ENCODE results near the gene SKP2.

Gene SKP2

DNA sequence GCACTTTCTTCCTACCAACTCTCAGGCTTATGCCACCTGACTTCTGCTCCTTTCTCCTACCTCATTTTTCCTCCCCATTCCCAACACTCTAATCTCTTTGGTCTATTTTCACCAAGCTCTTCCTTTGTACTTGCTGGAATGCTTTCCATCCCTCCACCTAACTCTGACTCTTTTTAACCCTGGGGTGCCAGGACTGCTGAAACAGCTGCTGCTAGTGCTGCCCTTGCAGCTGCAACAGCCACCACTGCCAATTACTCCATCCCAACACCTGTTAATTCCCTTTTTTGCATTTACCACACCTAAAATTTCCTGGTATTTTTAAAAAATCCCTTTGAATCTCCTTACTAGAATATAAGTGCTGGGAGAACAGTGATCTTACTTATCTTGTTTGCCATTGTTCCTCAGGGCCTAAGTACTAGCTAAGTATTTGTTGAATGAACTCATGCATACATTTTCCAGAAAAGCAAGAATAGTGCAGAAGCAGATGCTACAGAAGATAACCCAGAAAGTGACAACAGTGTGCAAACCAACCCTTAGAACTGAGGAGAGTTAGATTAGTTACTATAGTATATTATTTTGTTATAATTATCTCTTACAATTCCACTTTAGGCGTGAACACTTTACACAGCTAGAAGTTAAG lies 78.4 kb downstream of the SKP2 start:
- TF ChIP-seq, protein P1, sequence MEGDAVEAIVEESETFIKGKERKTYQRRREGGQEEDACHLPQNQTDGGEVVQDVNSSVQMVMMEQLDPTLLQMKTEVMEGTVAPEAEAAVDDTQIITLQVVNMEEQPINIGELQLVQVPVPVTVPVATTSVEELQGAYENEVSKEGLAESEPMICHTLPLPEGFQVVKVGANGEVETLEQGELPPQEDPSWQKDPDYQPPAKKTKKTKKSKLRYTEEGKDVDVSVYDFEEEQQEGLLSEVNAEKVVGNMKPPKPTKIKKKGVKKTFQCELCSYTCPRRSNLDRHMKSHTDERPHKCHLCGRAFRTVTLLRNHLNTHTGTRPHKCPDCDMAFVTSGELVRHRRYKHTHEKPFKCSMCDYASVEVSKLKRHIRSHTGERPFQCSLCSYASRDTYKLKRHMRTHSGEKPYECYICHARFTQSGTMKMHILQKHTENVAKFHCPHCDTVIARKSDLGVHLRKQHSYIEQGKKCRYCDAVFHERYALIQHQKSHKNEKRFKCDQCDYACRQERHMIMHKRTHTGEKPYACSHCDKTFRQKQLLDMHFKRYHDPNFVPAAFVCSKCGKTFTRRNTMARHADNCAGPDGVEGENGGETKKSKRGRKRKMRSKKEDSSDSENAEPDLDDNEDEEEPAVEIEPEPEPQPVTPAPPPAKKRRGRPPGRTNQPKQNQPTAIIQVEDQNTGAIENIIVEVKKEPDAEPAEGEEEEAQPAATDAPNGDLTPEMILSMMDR (IDR thresholded peaks at IDR 0.05) = no peak
- no peaks in the 10 kb centered on the region for H3K27me3 ChIP-seq
- no peaks in the 10 kb centered on the region for H3K9me3 ChIP-seq
- no peak overlapping the region for H3K27ac ChIP-seq
- H3K4me3 ChIP-seq (ENCODE audit: low read depth in 1 of 2, low read length in 1 of 2) = no peak overlapping the region
- H3K36me3 ChIP-seq = no peaks in the 10 kb centered on the region
- H3K4me1 ChIP-seq (ENCODE audit: control insufficient read depth in 1 of 2, insufficient read depth in 1 of 2, low read depth in 1 of 2, low read length in 1 of 2) = no peaks in the 10 kb centered on the region

DNA sequence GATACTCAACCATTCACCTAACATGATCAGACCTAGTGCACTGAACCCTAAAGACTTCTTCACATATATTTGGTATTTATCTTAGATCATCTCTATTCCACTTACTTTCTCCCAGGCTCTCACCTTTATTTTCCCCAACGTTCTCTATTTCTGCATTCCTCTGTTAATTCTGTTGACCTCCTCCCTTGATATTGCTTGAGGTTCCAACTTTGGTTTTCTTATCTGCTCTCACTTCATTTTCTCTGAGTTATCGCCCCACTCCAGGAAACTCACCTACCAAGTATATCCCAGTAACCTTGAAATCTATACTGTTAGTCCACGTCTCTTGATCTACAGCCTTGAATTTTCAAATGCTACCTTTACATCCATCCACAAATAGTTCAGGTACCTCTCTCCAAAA lies 80.6 kb downstream of the SKP2 start:
- no peaks in the 10 kb centered on the region for H3K36me3 ChIP-seq
- H3K27me3 ChIP-seq = no peaks in the 10 kb centered on the region
- H3K4me3 ChIP-seq (ENCODE audit: low read depth in 1 of 2, low read length in 1 of 2) = no peak overlapping the region
- no peak overlapping the region for H3K27ac ChIP-seq
- no peaks in the 10 kb centered on the region for H3K4me1 ChIP-seq (ENCODE audit: control insufficient read depth in 1 of 2, insufficient read depth in 1 of 2, low read depth in 1 of 2, low read length in 1 of 2)
- H3K9me3 ChIP-seq = no peaks in the 10 kb centered on the region
- TF ChIP-seq, protein P1 (IDR thresholded peaks at IDR 0.05) = no peak
